Measurements from ENCODE around the gene TMPRSS11E.
A peak's percentile ranks its signal among the peaks of the same experiment; 100 is the strongest.
"Not testable (repeated sequence)": the region's sequence is repeated elsewhere in the genome, so short reads cannot be mapped to it uniquely, and the experiment has no call there.

Gene TMPRSS11E

GRCh38 chr4:68462691-68463090 lies 15.4 kb downstream of the TMPRSS11E start:
- DNase-seq (ENCODE audit: low spot score): no peak

GRCh38 chr4:68463796-68464195 lies 16.5 kb downstream of the TMPRSS11E start:
- DNase-seq (ENCODE audit: low spot score): no peak

GRCh38 chr4:68465058-68465457 lies 17.8 kb downstream of the TMPRSS11E start:
- DNase-seq (ENCODE audit: low spot score): no peak

GRCh38 chr4:68466185-68466584 lies 18.9 kb downstream of the TMPRSS11E start:
- no peak for DNase-seq (ENCODE audit: low spot score)

GRCh38 chr4:68466751-68467150 lies 19.5 kb downstream of the TMPRSS11E start:
- no peak for DNase-seq (ENCODE audit: low spot score)

- DNase-seq (ENCODE audit: low spot score): no peak
These were observed 22.2 kb downstream of the TMPRSS11E start for GRCh38 chr4:68469482-68469881.

GRCh38 chr4:68476191-68476590 lies 28.9 kb downstream of the TMPRSS11E start:
- no peak for DNase-seq (ENCODE audit: low spot score)

GRCh38 chr4:68489338-68489737 lies 42.1 kb downstream of the TMPRSS11E start:
- no peak for DNase-seq (ENCODE audit: low spot score)

- DNase-seq (ENCODE audit: low spot score): no peak
These were observed 43.7 kb downstream of the TMPRSS11E start for GRCh38 chr4:68490826-68491457.

- DNase-seq (ENCODE audit: low spot score): no peak
These were observed 47.4 kb downstream of the TMPRSS11E start for GRCh38 chr4:68494688-68495087.

GRCh38 chr4:68498413-68499007 lies 51.2 kb downstream of the TMPRSS11E start:
- peak; percentile 58 for DNase-seq (ENCODE audit: low spot score)

- no peak for DNase-seq (ENCODE audit: low spot score)
These were observed 51.8 kb downstream of the TMPRSS11E start for GRCh38 chr4:68499021-68499420.

- not testable (repeated sequence) for DNase-seq (ENCODE audit: low spot score)
These were observed 56.2 kb downstream of the TMPRSS11E start for GRCh38 chr4:68503462-68503861.

GRCh38 chr4:68504836-68505235 lies 57.6 kb downstream of the TMPRSS11E start:
- not testable (repeated sequence) for DNase-seq (ENCODE audit: low spot score)

GRCh38 chr4:68505452-68505851 lies 58.2 kb downstream of the TMPRSS11E start:
- not testable (repeated sequence) for DNase-seq (ENCODE audit: low spot score)

GRCh38 chr4:68518889-68519288 lies 71.6 kb downstream of the TMPRSS11E start:
- DNase-seq (ENCODE audit: low spot score): no peak

- no peak for DNase-seq (ENCODE audit: low spot score)
These were observed 73.7 kb downstream of the TMPRSS11E start for GRCh38 chr4:68520985-68521384.

- not testable (repeated sequence) for DNase-seq (ENCODE audit: low spot score)
These were observed 75.0 kb downstream of the TMPRSS11E start for GRCh38 chr4:68522232-68522631.

GRCh38 chr4:68535974-68536373 lies 88.7 kb downstream of the TMPRSS11E start:
- no peak for DNase-seq (ENCODE audit: low spot score)

GRCh38 chr4:68536375-68536774 lies 89.1 kb downstream of the TMPRSS11E start:
- DNase-seq (ENCODE audit: low spot score): no peak

GRCh38 chr4:68542742-68543141 lies 95.5 kb downstream of the TMPRSS11E start:
- DNase-seq (ENCODE audit: low spot score): not testable (repeated sequence)
